Right lobe of liver (tissue), 4 donors: Measurements from ENCODE around the gene ZDHHC14.

ENCODE experiments used
- CTCF ChIP-seq, 4 donors: fragments of 200-600 bp in 3 of 4; fragments of 450-650 bp in 1 of 4; IDR thresholded peaks; one replicate each; pipeline versions ENCODE4 v1.5.1 to v1.8.0; 2016 to 2022; ENCODE audit warnings: antibody characterized with exemption in 4 of 4, mild to moderate bottlenecking in 2 of 4
- POLR2A ChIP-seq: fragments of 450-650 bp; IDR thresholded peaks from one replicate; pipeline ENCODE4 v1.6.1; 2017; ENCODE audit warnings: antibody characterized with exemption, mild to moderate bottlenecking
- donor health status: DM: no; HTN: no; CAD: no.
- donor health status: DM: no; HTN: no; CAD: no.
- donor health status: DM: no; HTN: yes; CAD: no.

- TF ChIP-seq CTCF (IDR thresholded peaks at IDR 0.05), result no peak
- TF ChIP-seq POLR2A, result no peak
These were observed 312.9 kb downstream of the ZDHHC14 start for GRCh38 chr6:157693867-157694266.
